Measurements from ENCODE around the gene SLC9A9. TPM values are rescaled to one million over a fixed set of nuclear protein-coding genes. Genes with fewer than 3 reads are reported as not detected.

SLC9A9 gene
- total RNA-seq, 3 donors from 2014 or later (not counting 1 experiment from before 2014, with no cell fraction given): 24.0 to 29.1 (median 27.2) TPM

DNA sequence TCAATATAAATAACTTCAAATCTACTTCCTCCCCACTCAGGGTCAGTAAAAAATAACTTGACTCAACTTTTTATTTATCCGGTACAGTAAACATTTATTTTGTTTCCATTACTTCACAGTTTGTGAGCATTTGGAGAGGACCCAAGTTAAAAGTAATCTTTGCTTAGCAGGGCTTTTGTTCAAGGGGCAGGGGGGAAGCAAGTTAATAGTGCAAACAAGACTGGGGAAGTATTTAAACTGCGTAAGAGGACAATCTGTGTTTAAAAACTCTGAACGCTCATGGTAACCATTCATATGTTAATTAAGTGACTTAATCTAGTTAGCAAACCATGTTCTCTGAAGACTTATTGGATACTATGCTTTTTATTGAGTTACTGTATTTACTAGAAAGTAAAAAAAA is 346.2 kb downstream of the SLC9A9 start:
- no peaks in the 10 kb centered on the region for H3K27me3 Mint-ChIP-seq (ENCODE audit: low read depth in 2 of 2)
- WGBS (ENCODE audit: insufficient coverage): 100% methylated on average over 2 of the region's 3 CpGs
- no peak overlapping the region for H3K27ac Mint-ChIP-seq
- TF ChIP-seq, protein P1, sequence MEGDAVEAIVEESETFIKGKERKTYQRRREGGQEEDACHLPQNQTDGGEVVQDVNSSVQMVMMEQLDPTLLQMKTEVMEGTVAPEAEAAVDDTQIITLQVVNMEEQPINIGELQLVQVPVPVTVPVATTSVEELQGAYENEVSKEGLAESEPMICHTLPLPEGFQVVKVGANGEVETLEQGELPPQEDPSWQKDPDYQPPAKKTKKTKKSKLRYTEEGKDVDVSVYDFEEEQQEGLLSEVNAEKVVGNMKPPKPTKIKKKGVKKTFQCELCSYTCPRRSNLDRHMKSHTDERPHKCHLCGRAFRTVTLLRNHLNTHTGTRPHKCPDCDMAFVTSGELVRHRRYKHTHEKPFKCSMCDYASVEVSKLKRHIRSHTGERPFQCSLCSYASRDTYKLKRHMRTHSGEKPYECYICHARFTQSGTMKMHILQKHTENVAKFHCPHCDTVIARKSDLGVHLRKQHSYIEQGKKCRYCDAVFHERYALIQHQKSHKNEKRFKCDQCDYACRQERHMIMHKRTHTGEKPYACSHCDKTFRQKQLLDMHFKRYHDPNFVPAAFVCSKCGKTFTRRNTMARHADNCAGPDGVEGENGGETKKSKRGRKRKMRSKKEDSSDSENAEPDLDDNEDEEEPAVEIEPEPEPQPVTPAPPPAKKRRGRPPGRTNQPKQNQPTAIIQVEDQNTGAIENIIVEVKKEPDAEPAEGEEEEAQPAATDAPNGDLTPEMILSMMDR (IDR thresholded peaks at IDR 0.05): no peak
- Histone ChIP-seq H3K27ac (ENCODE audit: low read length) (no peak overlapping the region), H3K4me3 (ENCODE audit: low read length) (no peak overlapping the region), H3K9me3 (ENCODE audit: control insufficient read depth, insufficient read depth, low read length) (no peaks in the 10 kb centered on the region), H3K4me1 (ENCODE audit: control insufficient read depth, insufficient read depth, low read length) (no peaks in the 10 kb centered on the region), H3K36me3 (ENCODE audit: control insufficient read depth, insufficient read depth, low read length) (no peaks in the 10 kb centered on the region), H3K27me3 (ENCODE audit: control insufficient read depth, insufficient read depth, low read length) (no peaks in the 10 kb centered on the region)
- H3K4me3 Mint-ChIP-seq: no peak overlapping the region
- no peaks in the 10 kb centered on the region for H3K9me3 Mint-ChIP-seq
- no peak for DNase-seq
- H3K4me1 Mint-ChIP-seq: no peaks in the 10 kb centered on the region
- H3K36me3 Mint-ChIP-seq: no peaks in the 10 kb centered on the region
- intact Hi-C loops (cut with micrococcal nuclease): no loop called here
- ATAC-seq: no peak

DNA sequence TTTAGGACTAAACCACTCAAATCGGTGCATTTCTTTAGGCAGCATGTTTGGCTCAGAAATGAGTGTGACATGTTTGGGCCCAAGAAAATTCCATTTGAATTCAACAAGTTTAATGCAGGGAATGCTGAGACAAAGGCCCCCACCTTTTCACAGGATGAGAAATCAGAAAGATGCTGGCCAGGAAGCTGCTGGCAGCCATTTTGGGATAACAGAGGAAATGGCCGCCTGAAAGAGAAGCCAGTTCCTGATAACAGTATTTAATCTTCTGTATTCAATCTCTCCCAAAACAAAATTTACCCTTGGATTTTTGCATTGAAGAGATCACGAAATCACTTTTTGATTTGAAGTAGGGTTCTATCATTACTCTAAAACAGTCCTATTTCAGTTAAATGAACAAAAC is 350.9 kb downstream of the SLC9A9 start:
- Mint-ChIP-seq H3K4me3 (no peak overlapping the region), H3K9me3 (no peaks in the 10 kb centered on the region), H3K27ac (no peak overlapping the region), H3K36me3 (peaks cover 2% of the 10 kb centered on the region), H3K4me1 (no peaks in the 10 kb centered on the region), H3K27me3 (ENCODE audit: low read depth in 2 of 2) (no peaks in the 10 kb centered on the region)
- TF ChIP-seq, protein P1 (IDR thresholded peaks at IDR 0.05): no peak
- Histone ChIP-seq H3K27ac (ENCODE audit: low read length) (no peak overlapping the region), H3K4me3 (ENCODE audit: low read length) (no peak overlapping the region), H3K4me1 (ENCODE audit: control insufficient read depth, insufficient read depth, low read length) (no peaks in the 10 kb centered on the region), H3K36me3 (ENCODE audit: control insufficient read depth, insufficient read depth, low read length) (no peaks in the 10 kb centered on the region), H3K27me3 (ENCODE audit: control insufficient read depth, insufficient read depth, low read length) (no peaks in the 10 kb centered on the region), H3K9me3 (ENCODE audit: control insufficient read depth, insufficient read depth, low read length) (no peaks in the 10 kb centered on the region)
- ATAC-seq (no peak), DNase-seq (no peak)
- intact Hi-C loops (cut with micrococcal nuclease): no loop called here
- 100% methylated on average over 2 of the region's 3 CpGs for WGBS (ENCODE audit: insufficient coverage)

DNA sequence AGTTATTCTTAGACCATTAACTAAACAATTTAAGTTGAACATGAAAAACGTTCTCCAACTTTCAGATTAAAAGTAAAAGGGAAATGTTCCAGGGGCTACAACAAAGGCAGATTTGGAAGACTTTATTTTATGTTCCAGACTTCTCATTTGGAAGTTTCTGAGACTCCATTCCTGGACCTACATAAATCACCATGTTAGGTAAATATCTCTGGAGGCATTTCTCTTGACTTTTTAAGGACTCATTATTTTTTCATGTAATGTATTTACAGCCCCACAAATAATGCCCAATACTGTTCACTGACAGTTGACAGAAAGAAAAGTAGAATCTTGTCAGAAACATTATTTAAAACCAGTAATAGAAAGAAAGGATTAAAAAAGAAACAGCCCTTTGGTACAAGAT is 352.1 kb downstream of the SLC9A9 start:
- no peaks in the 10 kb centered on the region for H3K36me3 ChIP-seq (ENCODE audit: control insufficient read depth, insufficient read depth, low read length)
- TF ChIP-seq, protein P1 (IDR thresholded peaks at IDR 0.05): no peak
- no peaks in the 10 kb centered on the region for H3K4me1 ChIP-seq (ENCODE audit: control insufficient read depth, insufficient read depth, low read length)
- peaks cover 6% of the 10 kb centered on the region for H3K36me3 Mint-ChIP-seq
- H3K27me3 Mint-ChIP-seq (ENCODE audit: low read depth in 2 of 2): no peaks in the 10 kb centered on the region
- no peaks in the 10 kb centered on the region for H3K27me3 ChIP-seq (ENCODE audit: control insufficient read depth, insufficient read depth, low read length)
- no peak overlapping the region for H3K4me3 ChIP-seq (ENCODE audit: low read length)
- H3K9me3 Mint-ChIP-seq: no peaks in the 10 kb centered on the region
- no peaks in the 10 kb centered on the region for H3K4me1 Mint-ChIP-seq
- H3K9me3 ChIP-seq (ENCODE audit: control insufficient read depth, insufficient read depth, low read length): no peaks in the 10 kb centered on the region
- no peak overlapping the region for H3K27ac ChIP-seq (ENCODE audit: low read length)
- intact Hi-C loops (cut with micrococcal nuclease): no loop called here
- WGBS (ENCODE audit: insufficient coverage): no CpG with 5 or more reads among the region's 1 CpG
- ATAC-seq (no peak), DNase-seq (no peak)
- H3K4me3 Mint-ChIP-seq: no peak overlapping the region
- H3K27ac Mint-ChIP-seq: no peak overlapping the region

DNA sequence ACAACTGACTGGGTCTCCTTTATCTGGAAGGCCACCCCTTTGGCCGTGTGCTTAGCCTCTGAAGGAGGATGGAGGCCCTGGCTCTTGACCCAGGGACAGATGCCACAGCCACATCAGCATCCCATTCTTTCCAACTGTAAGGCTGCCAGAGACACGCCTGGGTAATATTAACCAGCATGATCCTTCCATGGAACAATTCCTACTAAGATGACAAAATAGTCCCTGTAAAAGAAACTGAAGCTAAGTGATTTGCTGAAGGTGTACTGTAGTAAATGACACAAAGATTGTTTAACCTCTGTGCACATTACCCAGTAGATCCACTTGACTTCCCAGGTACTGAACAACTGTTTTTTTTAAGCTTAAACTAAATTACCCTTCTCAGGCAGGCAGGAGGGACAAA is 352.7 kb downstream of the SLC9A9 start:
- Mint-ChIP-seq H3K9me3 (no peaks in the 10 kb centered on the region), H3K4me1 (no peaks in the 10 kb centered on the region), H3K36me3 (peaks cover 6% of the 10 kb centered on the region), H3K27me3 (ENCODE audit: low read depth in 2 of 2) (no peaks in the 10 kb centered on the region), H3K27ac (no peak overlapping the region), H3K4me3 (no peak overlapping the region)
- Histone ChIP-seq H3K27ac (ENCODE audit: low read length) (no peak overlapping the region), H3K9me3 (ENCODE audit: control insufficient read depth, insufficient read depth, low read length) (no peaks in the 10 kb centered on the region), H3K4me3 (ENCODE audit: low read length) (no peak overlapping the region), H3K27me3 (ENCODE audit: control insufficient read depth, insufficient read depth, low read length) (no peaks in the 10 kb centered on the region), H3K36me3 (ENCODE audit: control insufficient read depth, insufficient read depth, low read length) (no peaks in the 10 kb centered on the region), H3K4me1 (ENCODE audit: control insufficient read depth, insufficient read depth, low read length) (no peaks in the 10 kb centered on the region)
- intact Hi-C loops (cut with micrococcal nuclease): no loop called here
- DNase-seq: no peak
- ATAC-seq: no peak
- TF ChIP-seq, protein P1 (IDR thresholded peaks at IDR 0.05): no peak
- WGBS (ENCODE audit: insufficient coverage): 77% methylated on average over 2 of the region's 2 CpGs

Measured in natural killer cell (primary cell).